HEK293 (cell line): ENCODE measurements around the gene ELOVL4.
A peak's percentile ranks its signal among the peaks of the same experiment; 100 is the strongest.

ENCODE experiments used
- KLF9 ChIP-seq: fragments of 450-650 bp; formaldehyde crosslinking; IDR thresholded peaks from 2 replicates; pipeline ENCODE4 v1.5.1; 2016; ENCODE audit warnings: missing biosample characterization, missing genetic modification characterization, low read depth
- PRDM1 ChIP-seq: fragments of 450-650 bp; formaldehyde crosslinking; IDR thresholded peaks from 2 replicates; pipeline ENCODE4; 2016; ENCODE audit warnings: missing biosample characterization, missing genetic modification characterization
- SP3 ChIP-seq: fragments of 450-650 bp; formaldehyde crosslinking; IDR thresholded peaks from 2 replicates; pipeline ENCODE4 v1.5.1; 2016; ENCODE audit warnings: missing biosample characterization, missing genetic modification characterization
- ZFHX2 ChIP-seq: fragments of 450-650 bp; formaldehyde crosslinking; conservative IDR thresholded peaks from 2 replicates; pipeline ENCODE4 v1.5.1; 2016; ENCODE audit warnings: missing biosample characterization, missing genetic modification characterization
- ZFP37 ChIP-seq: fragments of 450-650 bp; formaldehyde crosslinking; IDR thresholded peaks from 2 replicates; pipeline ENCODE4 v1.5.1; 2016; ENCODE audit warnings: missing biosample characterization, missing genetic modification characterization
- ZIC2 ChIP-seq: fragments of 450-650 bp; formaldehyde crosslinking; IDR thresholded peaks from 2 replicates; pipeline ENCODE4 v1.5.1; 2016; ENCODE audit warnings: missing biosample characterization, missing genetic modification characterization
- ZNF169 ChIP-seq: fragments of 450-650 bp; formaldehyde crosslinking; IDR thresholded peaks from 2 replicates; pipeline ENCODE4 v1.5.1; 2016; ENCODE audit warnings: missing biosample characterization, missing genetic modification characterization
- ZNF175 ChIP-seq: fragments of 450-650 bp; formaldehyde crosslinking; IDR thresholded peaks from 2 replicates; pipeline ENCODE4 v1.5.1; 2016; ENCODE audit warnings: missing biosample characterization, missing genetic modification characterization
- ZNF501 ChIP-seq: fragments of 450-650 bp; formaldehyde crosslinking; IDR thresholded peaks from 2 replicates; pipeline ENCODE4 v1.5.1; 2016; ENCODE audit warnings: missing biosample characterization, missing genetic modification characterization
- ZNF600 ChIP-seq: fragments of 450-650 bp; formaldehyde crosslinking; IDR thresholded peaks from 2 replicates; pipeline ENCODE4 v1.5.1; 2016; ENCODE audit warnings: missing biosample characterization, missing genetic modification characterization
- TF ChIP-seq, protein P1 (sequence below): fragments of 450-650 bp; formaldehyde crosslinking; conservative IDR thresholded peaks from 2 replicates; pipeline ENCODE4 v1.5.1; 2016; ENCODE audit warnings: low read depth, missing biosample characterization, missing genetic modification characterization
- TF ChIP-seq, protein P2 (sequence below): fragments of 450-650 bp; formaldehyde crosslinking; IDR thresholded peaks from 2 replicates; pipeline ENCODE4 v1.5.1; 2017; ENCODE audit warnings: missing biosample characterization, missing genetic modification characterization
- TF ChIP-seq, protein P3 (sequence below): sonication (generic); formaldehyde crosslinking; IDR thresholded peaks from 2 replicates; pipeline ENCODE4 v1.8.1; 2022; ENCODE audit warnings: mild to moderate bottlenecking, moderate library complexity, missing genetic modification reagents
- TF ChIP-seq, protein P4 (sequence below): fragments of 450-650 bp; IDR thresholded peaks from 2 replicates; pipeline ENCODE4 v1.5.1; 2018; ENCODE audit warnings: missing biosample characterization, mild to moderate bottlenecking, missing genetic modification characterization
- TF ChIP-seq, protein P5 (sequence below): fragments of 450-650 bp; formaldehyde crosslinking; IDR thresholded peaks from 2 replicates; pipeline ENCODE4 v1.5.1; 2016; ENCODE audit warnings: missing biosample characterization, missing genetic modification characterization
- TF ChIP-seq, protein P6 (sequence below): fragments of 450-650 bp; formaldehyde crosslinking; IDR thresholded peaks from 2 replicates; pipeline ENCODE4 v1.5.1; 2017; ENCODE audit warnings: missing biosample characterization, missing genetic modification characterization

Gene ELOVL4

DNA sequence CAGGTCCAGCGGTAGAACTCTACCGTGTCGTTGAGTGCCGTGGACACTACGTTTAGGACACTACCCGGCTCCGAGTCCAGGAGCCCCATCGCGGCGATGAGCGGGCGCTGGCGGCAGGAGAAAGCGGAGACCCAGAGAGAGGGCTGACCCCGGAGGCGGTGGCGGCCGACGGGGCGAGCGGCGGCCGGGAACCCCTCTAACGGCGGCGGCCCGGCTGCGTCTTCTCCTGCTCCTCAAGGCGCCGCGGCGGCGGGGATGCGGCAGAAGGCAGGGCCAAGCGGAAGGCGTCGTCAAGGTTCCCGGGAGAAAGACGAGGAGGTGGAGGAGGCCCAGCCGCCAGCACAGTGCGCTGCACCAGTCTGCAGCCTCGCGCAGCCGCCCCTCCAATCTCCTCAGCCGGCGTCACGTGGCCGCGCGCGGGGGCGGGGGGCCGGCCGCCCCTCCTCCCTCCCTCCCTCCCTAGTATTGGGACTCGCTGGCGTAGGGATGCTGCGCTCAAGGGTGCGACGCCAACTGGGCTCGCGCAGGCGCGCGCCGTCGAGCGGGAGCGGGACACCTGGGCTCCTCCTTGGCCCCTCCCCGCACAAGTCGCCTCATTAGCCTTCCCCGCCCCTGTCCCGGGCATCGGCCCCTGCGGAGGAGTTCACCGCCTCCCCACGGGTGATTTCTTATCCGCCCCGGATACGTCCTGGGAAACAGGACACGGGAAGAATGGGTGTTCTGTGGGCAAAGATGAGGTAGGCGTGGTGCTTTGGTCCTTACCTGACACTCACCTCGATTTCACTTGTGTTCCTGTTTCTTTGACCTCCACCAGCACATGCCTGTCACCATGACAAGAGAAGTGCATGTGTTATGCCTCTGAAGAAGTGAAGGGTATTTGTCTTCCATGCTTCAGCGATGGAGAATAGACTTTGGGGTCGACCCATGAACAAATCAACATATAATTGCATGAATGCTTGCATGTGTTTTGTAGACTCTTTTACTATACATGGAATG is at the start of gene ELOVL4 (continued):
- peak; percentile 87 for TF ChIP-seq ZFP37 (tag by site-specific recombination)
- TF ChIP-seq ZIC2 = peak; percentile 0; the same call in 1 of the 2 replicates
- TF ChIP-seq PRDM1 (tag by site-specific recombination) = peak; percentile 5; the same call in 1 of the 2 replicates
- no peak for TF ChIP-seq ZNF169 (tag by site-specific recombination)
- no peak for TF ChIP-seq ZNF175 (tag by site-specific recombination)
- TF ChIP-seq SP3 (tag by site-specific recombination) = peak; percentile 91
- peak; percentile 9; the same call in 1 of the 2 replicates for TF ChIP-seq ZNF501
- TF ChIP-seq, protein P1, sequence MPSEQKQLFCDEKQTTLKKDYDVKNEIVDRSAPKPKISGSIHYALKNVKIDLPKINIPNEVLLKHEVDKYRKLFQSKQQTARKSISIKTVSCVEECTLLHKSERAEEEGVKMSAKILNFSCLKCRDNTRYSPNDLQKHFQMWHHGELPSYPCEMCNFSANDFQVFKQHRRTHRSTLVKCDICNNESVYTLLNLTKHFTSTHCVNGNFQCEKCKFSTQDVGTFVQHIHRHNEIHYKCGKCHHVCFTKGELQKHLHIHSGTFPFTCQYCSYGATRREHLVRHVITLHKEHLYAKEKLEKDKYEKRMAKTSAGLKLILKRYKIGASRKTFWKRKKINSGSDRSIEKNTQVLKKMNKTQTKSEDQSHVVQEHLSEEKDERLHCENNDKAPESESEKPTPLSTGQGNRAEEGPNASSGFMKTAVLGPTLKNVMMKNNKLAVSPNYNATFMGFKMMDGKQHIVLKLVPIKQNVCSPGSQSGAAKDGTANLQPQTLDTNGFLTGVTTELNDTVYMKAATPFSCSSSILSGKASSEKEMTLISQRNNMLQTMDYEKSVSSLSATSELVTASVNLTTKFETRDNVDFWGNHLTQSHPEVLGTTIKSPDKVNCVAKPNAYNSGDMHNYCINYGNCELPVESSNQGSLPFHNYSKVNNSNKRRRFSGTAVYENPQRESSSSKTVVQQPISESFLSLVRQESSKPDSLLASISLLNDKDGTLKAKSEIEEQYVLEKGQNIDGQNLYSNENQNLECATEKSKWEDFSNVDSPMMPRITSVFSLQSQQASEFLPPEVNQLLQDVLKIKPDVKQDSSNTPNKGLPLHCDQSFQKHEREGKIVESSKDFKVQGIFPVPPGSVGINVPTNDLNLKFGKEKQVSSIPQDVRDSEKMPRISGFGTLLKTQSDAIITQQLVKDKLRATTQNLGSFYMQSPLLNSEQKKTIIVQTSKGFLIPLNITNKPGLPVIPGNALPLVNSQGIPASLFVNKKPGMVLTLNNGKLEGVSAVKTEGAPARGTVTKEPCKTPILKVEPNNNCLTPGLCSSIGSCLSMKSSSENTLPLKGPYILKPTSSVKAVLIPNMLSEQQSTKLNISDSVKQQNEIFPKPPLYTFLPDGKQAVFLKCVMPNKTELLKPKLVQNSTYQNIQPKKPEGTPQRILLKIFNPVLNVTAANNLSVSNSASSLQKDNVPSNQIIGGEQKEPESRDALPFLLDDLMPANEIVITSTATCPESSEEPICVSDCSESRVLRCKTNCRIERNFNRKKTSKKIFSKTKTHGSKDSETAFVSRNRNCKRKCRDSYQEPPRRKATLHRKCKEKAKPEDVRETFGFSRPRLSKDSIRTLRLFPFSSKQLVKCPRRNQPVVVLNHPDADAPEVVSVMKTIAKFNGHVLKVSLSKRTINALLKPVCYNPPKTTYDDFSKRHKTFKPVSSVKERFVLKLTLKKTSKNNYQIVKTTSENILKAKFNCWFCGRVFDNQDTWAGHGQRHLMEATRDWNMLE = no peak
- TF ChIP-seq, protein P2, sequence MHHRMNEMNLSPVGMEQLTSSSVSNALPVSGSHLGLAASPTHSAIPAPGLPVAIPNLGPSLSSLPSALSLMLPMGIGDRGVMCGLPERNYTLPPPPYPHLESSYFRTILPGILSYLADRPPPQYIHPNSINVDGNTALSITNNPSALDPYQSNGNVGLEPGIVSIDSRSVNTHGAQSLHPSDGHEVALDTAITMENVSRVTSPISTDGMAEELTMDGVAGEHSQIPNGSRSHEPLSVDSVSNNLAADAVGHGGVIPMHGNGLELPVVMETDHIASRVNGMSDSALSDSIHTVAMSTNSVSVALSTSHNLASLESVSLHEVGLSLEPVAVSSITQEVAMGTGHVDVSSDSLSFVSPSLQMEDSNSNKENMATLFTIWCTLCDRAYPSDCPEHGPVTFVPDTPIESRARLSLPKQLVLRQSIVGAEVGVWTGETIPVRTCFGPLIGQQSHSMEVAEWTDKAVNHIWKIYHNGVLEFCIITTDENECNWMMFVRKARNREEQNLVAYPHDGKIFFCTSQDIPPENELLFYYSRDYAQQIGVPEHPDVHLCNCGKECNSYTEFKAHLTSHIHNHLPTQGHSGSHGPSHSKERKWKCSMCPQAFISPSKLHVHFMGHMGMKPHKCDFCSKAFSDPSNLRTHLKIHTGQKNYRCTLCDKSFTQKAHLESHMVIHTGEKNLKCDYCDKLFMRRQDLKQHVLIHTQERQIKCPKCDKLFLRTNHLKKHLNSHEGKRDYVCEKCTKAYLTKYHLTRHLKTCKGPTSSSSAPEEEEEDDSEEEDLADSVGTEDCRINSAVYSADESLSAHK (tag by site-specific recombination) = no peak
- peak; percentile 81 for TF ChIP-seq KLF9 (tag by site-specific recombination)
- peak; percentile 90 for TF ChIP-seq ZNF600
- TF ChIP-seq, protein P3, sequence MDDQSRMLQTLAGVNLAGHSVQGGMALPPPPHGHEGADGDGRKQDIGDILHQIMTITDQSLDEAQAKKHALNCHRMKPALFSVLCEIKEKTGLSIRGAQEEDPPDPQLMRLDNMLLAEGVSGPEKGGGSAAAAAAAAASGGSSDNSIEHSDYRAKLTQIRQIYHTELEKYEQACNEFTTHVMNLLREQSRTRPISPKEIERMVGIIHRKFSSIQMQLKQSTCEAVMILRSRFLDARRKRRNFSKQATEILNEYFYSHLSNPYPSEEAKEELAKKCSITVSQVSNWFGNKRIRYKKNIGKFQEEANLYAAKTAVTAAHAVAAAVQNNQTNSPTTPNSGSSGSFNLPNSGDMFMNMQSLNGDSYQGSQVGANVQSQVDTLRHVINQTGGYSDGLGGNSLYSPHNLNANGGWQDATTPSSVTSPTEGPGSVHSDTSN (CRISPR knock-in tag) = peak; percentile 89
- TF ChIP-seq, protein P4, sequence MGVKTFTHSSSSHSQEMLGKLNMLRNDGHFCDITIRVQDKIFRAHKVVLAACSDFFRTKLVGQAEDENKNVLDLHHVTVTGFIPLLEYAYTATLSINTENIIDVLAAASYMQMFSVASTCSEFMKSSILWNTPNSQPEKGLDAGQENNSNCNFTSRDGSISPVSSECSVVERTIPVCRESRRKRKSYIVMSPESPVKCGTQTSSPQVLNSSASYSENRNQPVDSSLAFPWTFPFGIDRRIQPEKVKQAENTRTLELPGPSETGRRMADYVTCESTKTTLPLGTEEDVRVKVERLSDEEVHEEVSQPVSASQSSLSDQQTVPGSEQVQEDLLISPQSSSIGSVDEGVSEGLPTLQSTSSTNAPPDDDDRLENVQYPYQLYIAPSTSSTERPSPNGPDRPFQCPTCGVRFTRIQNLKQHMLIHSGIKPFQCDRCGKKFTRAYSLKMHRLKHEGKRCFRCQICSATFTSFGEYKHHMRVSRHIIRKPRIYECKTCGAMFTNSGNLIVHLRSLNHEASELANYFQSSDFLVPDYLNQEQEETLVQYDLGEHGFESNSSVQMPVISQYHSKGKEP (tag by site-specific recombination) = peak; percentile 50; the same call in 1 of the 2 replicates
- TF ChIP-seq, protein P5, sequence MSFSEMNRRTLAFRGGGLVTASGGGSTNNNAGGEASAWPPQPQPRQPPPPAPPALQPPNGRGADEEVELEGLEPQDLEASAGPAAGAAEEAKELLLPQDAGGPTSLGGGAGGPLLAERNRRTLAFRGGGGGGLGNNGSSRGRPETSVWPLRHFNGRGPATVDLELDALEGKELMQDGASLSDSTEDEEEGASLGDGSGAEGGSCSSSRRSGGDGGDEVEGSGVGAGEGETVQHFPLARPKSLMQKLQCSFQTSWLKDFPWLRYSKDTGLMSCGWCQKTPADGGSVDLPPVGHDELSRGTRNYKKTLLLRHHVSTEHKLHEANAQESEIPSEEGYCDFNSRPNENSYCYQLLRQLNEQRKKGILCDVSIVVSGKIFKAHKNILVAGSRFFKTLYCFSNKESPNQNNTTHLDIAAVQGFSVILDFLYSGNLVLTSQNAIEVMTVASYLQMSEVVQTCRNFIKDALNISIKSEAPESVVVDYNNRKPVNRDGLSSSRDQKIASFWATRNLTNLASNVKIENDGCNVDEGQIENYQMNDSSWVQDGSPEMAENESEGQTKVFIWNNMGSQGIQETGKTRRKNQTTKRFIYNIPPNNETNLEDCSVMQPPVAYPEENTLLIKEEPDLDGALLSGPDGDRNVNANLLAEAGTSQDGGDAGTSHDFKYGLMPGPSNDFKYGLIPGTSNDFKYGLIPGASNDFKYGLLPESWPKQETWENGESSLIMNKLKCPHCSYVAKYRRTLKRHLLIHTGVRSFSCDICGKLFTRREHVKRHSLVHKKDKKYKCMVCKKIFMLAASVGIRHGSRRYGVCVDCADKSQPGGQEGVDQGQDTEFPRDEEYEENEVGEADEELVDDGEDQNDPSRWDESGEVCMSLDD (tag by site-specific recombination) = peak; percentile 34; the same call in 1 of the 2 replicates
- TF ChIP-seq, protein P6, sequence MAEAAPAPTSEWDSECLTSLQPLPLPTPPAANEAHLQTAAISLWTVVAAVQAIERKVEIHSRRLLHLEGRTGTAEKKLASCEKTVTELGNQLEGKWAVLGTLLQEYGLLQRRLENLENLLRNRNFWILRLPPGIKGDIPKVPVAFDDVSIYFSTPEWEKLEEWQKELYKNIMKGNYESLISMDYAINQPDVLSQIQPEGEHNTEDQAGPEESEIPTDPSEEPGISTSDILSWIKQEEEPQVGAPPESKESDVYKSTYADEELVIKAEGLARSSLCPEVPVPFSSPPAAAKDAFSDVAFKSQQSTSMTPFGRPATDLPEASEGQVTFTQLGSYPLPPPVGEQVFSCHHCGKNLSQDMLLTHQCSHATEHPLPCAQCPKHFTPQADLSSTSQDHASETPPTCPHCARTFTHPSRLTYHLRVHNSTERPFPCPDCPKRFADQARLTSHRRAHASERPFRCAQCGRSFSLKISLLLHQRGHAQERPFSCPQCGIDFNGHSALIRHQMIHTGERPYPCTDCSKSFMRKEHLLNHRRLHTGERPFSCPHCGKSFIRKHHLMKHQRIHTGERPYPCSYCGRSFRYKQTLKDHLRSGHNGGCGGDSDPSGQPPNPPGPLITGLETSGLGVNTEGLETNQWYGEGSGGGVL = peak; percentile 60; the same call in 1 of the 2 replicates
- TF ChIP-seq ZFHX2 (tag by site-specific recombination) = peak; percentile 79
- TF ChIP-seq, all 188 proteins: peak for 44
